GM10847 (cell line): ENCODE measurements around the gene CSGALNACT2.

Source experiments
- POLR2A ChIP-seq: IDR thresholded peaks from 2 replicates; pipeline ENCODE4 v1.6.1; 2011; ENCODE audit not compliant: insufficient read length; ENCODE audit errors: extremely low read depth

CSGALNACT2 gene

DNA sequence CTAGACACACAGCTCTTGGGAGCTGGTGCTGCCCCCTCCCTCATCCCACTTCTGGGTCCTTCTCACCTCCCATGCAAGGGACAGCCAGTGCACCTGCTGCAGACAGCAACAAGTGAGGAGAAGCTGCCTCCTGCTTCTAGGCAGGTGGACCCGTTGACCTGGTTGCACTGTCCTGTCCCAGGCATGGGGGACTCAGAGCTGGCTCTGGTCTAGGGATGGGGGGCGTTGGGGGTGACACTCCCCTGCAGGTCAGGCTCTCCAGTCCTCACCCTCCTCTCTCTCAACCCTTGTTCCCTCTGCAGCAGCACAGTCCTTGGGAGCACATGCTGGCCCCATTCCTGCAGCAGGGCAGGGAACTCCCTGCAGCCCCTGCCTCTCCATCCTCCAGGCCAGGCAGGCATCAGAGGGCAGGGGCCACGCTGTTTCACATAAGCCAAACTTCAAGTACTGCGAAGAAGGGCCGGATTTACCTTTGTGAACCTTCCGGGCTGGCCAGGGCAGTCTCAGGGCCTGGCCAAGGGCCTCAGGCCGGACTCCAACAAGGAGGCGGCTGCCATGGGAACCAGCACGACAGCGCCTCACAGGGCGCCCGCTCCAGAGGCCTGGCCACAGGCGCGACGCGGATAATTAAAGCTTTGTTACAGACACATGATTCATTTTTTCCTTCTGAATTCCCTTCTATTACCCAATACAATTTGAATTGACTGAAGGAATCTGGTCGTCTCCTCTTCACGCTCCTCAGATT lies 80.1 kb downstream of the CSGALNACT2 start:
- no peak for TF ChIP-seq POLR2A

DNA sequence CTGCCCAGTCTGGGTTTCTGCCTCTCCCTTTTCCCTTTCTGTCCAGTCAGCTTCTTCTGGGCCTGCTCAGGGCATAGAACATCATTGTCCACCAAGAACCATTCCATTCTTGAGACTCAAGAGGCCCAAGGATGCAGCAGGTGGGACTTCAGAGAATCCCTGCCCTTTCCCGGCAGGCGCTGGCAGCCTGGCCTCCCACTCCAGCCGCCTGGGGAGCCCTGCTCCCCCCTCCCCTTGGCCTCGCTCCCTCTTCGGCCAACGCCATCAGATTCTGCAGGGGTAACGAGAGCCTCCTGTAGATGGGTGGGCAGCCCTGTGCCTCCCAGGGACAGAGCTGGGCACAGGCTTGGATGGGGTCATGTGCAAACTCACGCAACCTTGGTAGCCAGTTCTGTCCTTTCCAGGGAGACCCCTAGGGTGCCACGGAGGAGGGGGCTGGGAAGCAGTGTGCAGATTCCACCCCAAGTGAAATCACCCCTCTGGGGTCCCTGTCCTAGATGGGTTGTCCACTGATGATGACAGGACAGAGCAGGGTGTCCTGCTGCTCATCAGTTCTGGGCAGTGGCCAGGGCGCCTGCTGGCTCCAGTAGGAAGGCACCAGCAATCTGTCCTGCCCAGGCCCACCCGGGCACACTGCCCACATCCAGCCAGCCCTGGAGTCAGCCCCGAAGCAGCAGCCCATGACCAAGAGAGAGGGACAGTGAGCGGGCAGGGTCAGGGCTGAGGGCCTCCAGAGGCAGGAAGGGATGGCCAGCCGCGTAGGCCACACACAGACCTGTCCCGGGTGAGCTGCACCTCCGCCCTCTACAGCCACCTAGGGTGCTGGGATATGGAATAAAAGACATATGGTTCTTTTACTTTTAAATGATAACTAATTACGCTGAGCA lies 80.9 kb downstream of the CSGALNACT2 start:
- TF ChIP-seq POLR2A: no peak

DNA sequence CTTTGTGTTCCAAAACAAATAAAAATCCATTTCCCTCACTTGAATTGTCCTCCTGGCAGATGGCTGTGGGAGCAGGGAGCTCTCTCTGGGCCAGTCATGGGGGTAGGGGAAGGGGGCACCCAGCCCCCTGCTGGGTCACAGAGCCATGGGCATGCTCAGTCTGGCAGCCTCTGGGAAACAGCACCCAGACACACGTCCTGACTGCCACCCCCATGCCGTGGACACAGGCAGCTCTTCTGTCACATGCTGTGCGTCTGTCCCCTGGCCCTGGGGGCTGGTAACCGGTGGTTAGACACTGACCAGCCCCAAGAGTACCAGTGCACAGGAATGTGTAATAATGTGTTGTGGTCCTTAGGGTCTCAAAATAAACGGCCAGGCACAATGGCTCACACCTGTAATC lies 81.6 kb downstream of the CSGALNACT2 start:
- TF ChIP-seq POLR2A: no peak

DNA sequence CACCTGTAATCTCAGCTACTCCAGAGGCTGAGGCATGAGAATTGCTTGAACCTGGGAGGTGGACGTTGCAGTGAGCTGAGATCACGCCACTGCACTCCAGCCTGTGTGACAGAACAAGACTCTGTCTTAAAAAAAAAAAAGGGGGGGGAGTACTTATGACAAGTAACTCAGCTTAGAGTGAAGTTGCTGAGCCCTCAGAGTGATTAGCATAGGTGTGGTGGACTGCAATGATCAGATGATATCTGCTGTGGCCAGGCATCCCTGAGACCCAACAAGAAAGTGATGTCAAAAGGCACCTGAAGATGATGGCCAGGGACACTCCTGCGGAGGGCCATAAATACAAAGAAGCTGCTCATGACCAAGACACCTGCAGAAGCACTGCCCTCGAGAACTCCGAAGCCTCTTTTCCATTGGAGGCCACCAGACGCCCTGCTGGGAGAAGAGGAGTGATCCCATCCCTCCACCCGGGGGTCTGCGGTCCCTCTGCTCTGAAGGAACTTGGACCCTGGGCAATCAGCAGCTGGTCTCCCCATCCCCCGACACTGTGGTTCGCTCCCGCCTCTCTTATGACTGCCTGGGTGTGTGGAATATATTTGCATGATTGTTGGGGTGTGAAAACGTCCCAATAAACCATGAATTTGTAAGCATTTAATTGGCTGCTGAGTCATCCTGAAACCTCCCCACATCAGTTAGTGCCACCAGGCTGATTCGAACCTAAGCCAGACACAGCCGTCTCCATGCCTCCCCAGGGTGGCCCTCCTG lies 82.6 kb downstream of the CSGALNACT2 start:
- TF ChIP-seq POLR2A: no peak

DNA sequence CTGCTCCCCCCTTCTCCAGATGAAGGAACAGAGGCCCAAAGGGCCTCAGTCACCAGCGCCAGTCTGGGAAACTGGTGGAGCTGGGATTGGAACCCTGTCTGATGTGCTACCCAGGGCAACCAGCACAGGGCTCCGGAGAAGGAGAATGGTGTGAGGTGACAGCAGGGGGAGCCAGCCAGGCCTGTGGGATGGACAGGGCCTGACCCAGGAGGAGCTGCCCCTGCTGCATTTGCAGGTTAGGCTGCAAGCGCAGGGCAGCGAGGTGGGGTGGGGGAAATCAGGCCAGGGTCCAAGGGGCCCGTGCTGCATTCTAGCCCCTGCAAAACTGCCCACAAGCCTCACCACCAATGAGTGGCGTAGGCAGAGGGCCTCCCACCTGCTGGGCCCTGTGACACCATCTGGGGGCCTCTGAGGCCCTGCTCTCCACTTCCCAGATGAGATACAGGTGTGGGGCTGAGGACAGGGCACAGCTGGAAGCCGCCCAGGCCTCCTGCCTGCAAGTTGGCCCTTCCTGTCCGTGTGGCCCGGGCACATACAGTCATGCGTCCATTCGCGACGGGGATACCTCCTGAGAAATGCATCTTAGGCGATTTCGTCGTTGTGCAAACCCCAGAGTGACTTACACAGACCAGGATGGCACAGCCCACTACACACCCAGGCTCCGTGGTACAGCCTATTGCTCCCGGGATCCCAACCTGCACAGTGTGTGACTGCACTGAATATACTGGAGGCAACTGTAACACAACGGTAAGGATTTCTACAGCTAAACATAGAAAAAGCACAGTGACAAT lies 83.4 kb downstream of the CSGALNACT2 start:
- no peak for TF ChIP-seq POLR2A

DNA sequence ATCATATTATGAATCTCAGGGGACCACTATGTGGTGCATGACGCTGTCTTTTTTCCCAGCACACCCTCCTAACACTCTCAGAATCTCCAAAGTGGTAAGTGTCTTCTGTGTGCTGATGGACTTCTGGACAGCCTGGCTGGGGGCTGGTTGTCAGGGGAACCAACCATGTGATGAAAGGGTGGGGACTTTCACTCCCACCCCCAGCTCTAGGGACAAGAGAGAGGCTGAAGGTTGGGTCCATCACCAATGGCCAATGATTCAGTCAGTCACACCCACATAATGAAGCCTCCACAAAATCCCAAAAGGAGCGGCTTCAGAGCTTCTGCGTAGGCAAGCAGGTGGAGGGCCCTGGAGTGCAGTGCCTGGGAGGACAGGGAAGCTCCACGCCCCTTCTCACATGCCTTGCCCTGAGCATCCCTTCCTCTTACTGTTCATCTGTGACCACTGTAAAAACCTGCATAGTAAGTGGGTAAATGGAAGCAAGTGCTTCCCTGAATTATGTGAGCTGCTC lies 84.0 kb downstream of the CSGALNACT2 start:
- TF ChIP-seq POLR2A: no peak

DNA sequence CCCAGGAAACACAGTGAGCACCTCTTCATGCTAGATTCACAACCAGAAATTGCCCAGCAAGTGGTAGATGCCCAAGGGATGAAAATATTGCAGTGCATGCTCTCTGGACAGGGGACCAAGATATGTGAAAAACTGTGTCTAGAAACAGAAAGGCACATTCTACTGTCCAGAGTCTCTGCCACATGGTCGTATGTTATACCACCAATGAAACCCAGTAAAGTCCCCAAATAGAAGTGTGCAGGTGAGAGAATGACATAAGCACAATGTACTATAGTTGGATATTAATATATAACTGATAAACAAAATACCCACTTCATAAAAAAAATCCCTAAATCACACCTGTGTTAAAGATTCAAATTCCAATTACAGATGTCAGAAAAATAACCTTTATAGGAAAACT lies 84.8 kb downstream of the CSGALNACT2 start:
- TF ChIP-seq POLR2A: no peak

DNA sequence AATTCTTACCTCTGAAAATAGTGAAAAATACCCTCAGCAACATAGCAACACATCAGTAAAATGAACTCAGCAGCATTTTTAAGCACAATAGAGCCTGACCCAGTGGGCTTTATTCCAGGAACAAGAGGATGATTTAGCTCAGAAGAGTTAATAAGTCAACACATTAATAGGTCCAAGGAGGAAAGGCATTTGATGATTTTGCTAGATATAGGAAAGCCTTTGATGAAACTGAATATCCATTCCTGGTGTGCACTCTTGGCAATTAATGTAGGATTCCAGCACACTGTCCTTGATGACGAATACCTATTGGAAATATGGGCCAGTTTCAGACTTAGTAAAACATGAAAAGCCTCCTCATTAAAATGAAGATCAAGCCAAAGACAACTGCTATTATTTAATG lies 86.1 kb downstream of the CSGALNACT2 start:
- TF ChIP-seq POLR2A: no peak

DNA sequence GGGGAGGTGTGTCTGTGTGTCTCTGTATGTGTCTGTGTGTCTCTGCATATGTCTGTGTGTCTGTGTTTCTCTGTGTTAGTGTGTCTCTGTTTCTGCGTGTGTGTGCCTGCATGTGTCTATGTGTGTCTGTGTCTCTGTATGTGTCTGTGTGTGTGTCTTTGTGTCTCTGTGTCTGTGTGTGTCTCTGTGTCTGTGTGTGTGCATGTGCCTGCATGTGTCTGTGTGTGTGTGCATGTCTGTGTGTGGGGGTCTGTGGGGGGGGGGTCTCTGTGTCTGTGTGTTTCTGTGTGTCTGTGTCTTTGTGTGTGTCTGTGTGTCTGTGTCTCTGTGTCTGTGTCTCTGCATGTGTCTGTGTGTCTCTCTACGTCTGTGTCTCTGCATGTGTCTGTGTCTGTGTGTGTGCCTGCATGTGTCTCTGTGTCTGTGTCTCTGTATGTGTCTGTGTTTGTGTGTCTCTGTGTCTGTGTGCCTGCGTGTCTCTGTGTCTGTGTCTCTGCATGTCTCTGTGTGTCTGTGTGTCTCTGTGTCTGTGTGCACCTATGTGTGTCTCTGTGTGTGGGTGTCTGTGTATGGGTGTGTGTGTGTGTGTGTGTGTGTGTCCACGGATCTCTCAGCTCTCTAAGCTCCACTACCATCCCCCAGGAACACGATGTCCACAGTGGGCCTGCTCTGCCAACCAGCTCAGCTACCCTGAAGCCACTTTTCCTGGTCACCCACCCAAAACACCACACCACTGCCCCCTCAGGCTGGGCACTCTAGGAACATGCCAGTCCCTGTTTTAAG lies 87.0 kb downstream of the CSGALNACT2 start:
- TF ChIP-seq POLR2A: no peak

DNA sequence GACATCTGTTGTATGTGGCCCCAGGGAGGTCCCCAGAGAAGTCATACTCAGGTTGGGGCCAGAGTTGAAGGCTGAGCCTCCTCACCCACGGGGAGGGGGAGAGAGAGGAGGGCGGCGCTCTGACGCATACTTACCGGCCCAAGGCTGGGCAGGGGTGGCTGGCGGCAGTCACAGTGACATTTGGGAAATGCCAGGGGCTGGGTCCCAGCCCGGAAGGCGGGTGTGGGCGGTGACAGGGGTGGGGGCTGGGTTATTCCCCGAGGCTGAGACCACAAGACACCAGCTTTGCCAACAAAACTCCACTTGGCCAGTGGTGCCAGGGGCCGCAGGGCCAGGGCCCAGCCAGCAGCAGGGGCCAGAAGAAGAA lies 87.5 kb downstream of the CSGALNACT2 start:
- TF ChIP-seq POLR2A: no peak

DNA sequence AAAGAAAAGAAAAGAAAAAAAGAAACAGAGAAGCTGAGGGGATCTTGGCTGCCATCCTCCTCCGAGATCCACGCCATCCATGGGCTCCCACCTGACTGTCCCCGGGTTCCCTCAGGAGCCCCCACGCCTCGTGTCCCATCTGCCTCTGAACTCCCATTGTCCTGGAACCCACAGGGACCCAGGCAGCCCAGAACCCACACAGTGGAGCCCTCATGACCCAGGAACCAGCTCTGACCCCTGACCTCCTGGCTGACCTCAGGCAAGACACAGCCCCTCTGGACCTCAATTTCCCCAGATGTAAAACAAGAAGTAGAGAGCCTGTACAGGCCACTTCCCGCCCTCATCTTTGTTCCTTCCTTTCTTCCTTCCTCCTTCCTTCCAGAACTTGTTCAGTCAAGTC lies 88.2 kb downstream of the CSGALNACT2 start:
- TF ChIP-seq POLR2A: no peak

DNA sequence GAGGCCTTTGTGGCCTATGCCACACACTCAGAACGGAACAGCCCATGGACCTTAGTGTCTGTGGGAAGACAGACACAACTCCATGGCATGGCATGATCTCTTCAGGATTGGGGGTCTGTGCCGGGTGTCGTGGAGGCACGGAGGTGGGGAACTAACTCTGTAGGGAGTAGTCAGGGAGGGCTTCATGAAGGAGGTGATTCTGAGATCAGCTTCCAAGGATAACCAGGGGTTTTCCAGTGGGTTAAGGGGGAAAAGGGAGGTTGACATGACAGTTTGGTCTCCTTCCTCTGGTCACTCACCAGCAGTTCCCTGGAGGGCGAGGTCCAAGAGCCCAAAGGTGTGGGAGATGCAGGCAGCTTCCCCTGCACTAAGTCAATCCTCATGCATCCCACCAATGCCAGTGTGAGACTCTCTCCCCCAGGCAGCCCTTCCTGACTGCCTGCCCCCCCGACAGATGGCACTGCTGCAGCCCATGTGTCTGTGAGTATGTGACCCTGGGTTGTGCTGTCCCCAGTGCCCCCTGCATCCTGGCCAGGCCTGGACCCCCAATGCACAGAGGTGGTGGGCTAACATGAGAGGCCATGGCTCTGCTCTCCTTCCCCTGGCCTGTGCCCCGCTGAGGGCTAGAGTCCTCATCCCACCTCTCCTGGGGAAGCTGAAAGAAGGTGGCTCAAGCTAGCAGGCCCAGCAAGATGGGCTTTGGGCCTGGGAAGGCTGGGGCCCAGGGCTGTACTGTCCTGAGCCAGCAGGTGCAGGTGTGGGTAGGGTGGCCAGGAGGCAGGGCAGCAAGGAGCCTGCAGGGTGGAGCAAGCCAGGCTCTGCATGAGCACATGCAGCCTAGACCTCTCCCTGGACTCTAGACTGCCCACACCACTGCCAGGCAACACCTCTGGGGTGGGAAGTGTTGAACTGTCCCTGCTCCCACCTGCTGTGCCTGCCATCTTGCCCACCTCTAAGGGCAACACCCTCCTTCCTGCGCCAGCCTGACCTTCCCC lies 88.9 kb downstream of the CSGALNACT2 start:
- TF ChIP-seq POLR2A: no peak

DNA sequence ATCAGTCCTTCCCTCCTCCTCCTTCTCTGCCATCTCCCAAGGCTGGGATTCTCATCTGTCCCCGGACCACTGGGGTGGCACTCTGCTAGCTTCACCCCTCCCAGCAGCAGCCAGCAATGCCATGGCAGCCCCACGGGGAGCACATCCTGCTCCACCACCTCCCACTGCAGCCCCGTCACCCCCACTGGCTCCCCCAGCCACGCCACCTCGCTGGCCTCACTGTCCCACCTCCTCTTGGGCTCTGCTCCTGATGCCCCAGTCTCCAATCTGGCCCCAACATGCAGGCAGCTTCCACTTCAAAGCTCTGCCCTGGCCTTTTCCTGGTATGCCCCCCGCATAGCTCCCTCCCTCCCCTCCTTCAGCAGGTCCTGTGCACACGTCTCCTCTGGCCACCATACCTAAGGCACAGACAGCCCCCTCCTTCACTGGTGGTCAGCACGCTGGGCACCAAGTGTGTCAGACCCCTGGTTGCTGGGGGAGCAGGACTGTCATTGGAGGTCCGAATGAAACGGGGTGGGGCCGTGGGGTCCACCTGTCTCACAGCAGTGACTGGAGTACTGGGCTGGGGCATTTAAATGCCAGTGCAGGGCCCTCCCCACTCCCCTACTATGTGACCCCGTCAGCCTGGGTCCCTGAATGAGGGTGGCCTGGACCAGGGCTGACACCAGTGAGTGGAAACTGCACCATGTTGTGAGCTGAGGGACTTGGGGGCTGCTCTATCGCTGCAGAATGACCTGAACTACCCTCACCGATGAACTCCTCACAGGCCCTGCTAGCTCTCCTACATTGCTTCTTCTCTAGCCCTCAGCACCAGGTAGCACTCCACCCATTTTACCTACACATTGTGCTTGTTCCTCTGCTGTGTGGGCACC lies 89.9 kb downstream of the CSGALNACT2 start:
- no peak for TF ChIP-seq POLR2A
